HEK293 (cell line): ENCODE data around the gene DIS3L2.

Source experiments
- CTCF ChIP-seq: fragments of 450-650 bp; formaldehyde crosslinking; IDR thresholded peaks from 2 replicates; pipeline ENCODE4 v1.5.1; 2016; ENCODE audit warnings: missing biosample characterization, missing genetic modification characterization
- HOXD13 ChIP-seq: sonication (generic); formaldehyde crosslinking; IDR thresholded peaks from 2 replicates; pipeline ENCODE4 v1.8.0; 2022; ENCODE audit warnings: missing genetic modification reagents, borderline replicate concordance
- REST ChIP-seq: fragments of 450-650 bp; formaldehyde crosslinking; IDR thresholded peaks from 2 replicates; pipeline ENCODE4 v1.5.1; 2016; ENCODE audit warnings: missing biosample characterization, missing genetic modification characterization
- ZNF239 ChIP-seq: fragments of 450-650 bp; formaldehyde crosslinking; IDR thresholded peaks from 2 replicates; pipeline ENCODE4 v1.5.1; 2016; ENCODE audit warnings: missing biosample characterization, missing genetic modification characterization
- ZNF555 ChIP-seq: fragments of 450-650 bp; formaldehyde crosslinking; conservative IDR thresholded peaks from 2 replicates; pipeline ENCODE4 v1.5.1; 2017; ENCODE audit warnings: missing biosample characterization, mild to moderate bottlenecking, missing genetic modification characterization, inconsistent platforms

GRCh38 chr2:232147440-232148077 lies 186.0 kb downstream of the DIS3L2 start:
- TF ChIP-seq REST (tag by site-specific recombination) = no peak
- TF ChIP-seq CTCF (tag by site-specific recombination) = no peak
- TF ChIP-seq ZNF239 (tag by site-specific recombination) = no peak
- no peak for TF ChIP-seq ZNF555 (tag by site-specific recombination)
- TF ChIP-seq HOXD13 (CRISPR knock-in tag) = no peak
